Stimulated activated CD4-positive, alpha-beta T cell treated with anti-CD3 and anti-CD28 coated beads, TNF-alpha, amount 100 ng/mL, for 48 hours (primary cell): ENCODE results near the gene FAM163A.
"Not testable (repeated sequence)": the region's sequence is repeated elsewhere in the genome, so short reads cannot be mapped to it uniquely, and the experiment has no call there.

Experiments
- DNase-seq, 3 donors: peaks; one replicate each; pipeline ENCODE4 v3.0.0-alpha.2; 2020; ENCODE audit warnings: low read depth in 3 of 3

Gene FAM163A

DNA sequence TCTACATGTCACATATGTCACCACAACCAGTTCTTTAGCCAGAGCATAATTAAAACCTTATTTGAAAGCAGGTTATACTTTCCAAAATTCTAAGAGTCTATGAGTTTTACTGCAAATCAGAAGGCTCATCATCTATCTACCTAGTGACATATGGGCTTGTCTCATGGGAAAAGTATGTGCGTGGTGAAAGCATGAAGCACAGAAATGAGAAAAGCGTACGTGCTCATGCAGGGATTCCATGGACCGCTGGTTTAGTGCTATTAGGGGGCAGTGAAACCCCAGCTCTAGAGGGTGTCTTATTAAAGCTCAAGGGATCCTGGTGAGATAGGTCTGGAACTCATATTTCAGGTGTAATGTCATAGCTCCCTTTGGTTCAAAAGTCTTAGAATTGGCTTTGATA, 50.2 kb downstream of the FAM163A start:
- DNase-seq = no peak

DNA sequence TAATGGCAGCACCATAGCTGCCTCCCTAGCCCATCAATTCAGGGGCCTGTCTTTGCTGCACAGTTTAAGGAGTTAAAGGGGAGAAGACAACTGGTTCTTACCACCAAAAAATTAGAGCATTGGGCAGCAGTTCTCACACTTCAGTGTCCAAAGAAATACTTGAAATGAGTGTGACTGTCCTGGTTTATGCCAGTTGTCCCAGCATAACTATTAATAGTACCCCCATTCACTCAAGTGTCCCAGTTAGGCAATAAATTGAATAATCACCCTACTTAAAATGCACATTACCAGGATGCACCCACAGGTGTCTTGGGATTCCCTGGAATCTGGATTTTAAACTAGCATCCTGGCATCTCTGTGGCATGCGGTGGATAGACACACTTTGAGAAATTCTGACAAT, 51.1 kb downstream of the FAM163A start:
- DNase-seq = no peak

DNA sequence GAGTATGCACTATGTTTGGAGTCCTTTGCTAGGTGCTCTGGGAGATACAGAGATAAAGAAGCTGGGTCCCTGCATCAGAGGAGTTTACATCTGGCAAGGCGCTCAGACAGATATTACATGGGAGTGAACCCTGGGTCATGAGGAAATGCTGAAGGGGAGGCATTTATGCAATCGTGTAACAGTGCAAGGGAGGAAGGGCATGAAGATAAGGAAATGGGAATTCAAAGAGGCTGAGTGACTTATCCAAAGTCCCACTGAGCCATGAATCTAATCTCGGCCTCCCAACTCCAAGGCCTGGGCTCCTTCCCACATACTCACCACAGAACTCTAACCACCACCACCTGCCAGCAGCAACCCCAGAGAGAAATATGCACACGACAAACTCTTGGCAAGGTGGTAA, 51.6 kb downstream of the FAM163A start:
- DNase-seq = no peak

DNA sequence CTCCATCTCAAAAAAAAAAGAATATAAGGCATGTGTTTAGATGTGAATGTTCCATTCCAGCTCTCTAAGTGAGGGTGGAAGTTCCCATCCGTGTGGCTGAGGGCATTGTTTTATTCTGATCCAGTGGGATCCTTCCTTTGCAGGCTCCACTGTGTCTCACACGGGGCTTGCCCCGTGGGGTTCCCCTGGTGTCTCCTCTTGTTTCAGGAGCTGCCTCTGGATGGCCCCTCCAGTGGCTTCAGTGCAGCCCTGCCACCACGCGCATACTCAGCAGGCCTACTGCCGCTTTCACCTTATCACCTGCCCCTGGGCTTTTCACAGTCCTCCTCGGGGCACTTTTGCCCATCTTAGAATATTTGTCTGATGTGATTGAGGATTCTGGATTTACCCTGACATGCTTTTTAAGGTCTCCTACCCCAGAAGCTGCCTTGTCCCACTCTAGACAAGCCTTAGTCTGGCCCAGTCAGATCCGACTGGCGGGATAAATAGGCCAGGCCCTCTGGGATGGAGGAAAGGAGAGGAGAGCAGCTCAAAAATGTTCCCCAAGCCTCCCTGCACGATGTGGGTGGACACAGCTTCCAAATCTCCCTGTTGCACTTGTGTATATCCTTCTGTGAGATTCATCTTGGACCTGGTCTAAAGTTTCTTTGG, 55.2 kb downstream of the FAM163A start:
- no peak for DNase-seq

DNA sequence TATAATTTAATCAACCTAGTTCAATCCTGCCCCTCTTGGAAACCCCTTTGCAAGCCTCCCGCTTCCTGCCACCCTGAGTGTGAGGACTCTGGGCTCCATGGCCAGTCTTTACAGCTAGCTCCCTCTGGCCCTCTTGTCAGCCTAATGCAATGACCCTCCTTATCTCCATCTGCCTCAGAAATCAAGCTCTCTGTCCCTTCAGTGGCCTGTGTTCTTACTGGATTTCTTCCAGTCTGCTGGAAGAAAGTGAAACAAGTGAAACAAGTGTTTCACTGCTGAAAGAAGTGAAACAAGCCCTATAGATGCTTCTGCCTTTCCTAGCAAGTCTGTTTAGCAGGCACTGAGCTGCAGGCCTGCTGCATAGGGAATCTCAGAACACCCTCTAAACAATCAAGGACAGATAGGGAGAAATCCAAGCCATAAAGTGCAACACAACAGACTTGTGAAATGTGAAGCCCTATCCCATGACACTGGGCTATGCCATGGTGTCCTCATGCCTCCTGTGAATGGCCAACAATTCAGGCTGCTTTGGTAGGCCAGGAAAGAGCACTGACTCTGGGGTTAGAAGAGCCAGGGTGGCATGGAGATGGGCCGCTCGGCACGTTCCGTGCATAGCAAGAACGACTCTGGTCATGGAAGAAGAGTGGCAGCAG, 55.9 kb downstream of the FAM163A start:
- no peak for DNase-seq

DNA sequence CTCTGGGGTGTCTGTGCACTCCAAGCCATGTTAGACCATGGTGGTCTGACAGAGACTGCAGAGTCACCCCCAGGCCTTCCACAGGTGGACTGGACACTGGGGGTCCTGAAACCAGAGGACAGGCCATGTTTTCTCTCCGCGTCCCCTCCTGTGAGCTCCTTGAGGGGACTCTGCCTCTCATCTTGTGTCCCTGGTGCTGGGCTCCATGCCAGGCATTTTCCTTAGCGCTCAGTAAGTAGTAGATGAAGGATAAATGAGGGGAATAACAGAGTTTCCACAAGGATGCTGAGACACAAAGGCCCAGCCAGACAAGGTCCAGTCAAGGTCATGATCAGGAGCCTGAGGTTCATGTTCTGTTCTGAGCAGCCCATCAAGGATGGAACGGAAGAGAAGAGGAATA, 57.4 kb downstream of the FAM163A start:
- DNase-seq = no peak

DNA sequence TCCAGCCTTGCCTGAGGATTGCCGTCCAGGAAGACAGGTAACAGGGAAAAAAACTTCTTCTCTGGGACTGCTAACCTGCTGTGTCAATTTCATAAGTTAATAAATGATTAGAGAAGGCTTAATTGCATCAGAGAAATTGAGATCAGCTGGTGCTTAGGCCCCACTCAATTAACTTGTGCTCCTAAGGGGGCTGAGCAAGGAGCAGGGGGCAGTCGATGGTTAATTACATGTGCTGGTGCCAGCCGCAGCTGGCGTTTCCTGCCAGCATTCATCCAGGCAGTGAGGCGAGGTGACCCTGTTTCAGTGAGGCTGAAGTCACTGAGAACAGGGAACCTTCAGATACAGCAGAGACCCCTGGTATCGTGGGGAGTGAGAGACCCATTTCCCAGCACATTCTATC, 60.0 kb downstream of the FAM163A start:
- no peak for DNase-seq

DNA sequence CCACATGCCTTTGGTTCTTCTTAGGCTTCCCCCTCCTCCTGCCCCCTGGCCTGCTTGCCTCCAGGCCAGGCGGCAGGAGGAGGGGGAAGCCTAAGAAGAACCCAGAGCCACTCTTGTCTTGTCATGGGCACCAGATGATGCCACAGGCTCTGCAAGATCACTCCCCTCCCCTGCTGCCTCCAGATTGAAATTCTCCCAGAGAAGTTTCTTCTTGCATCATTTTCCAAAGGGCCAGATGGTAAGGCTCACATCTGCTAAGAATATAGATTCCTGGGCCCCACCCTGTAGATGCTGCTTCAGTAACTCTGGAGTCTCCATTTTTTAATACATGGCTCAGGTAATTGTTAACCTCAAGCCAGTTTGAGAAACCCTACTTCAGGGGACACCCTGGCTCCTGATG, 60.8 kb downstream of the FAM163A start:
- DNase-seq = no peak

DNA sequence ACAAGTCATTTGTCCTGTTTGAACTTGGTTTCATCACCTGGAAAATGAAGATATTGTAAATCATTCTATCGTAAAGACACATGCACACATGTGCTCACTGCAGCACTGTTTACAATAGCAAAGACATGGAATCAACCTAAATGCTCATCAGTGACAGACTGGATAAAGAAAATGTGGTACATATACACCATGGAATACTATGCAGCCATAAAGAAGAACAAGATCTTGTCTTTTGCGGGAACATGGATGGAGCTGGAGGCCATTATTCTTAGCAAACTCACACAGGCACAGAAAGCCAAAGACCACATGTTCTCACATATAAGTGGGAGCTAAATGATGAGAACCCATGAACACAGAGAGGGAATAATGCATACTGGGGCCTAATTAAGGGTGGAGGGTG, 61.3 kb downstream of the FAM163A start:
- not testable (repeated sequence) for DNase-seq

DNA sequence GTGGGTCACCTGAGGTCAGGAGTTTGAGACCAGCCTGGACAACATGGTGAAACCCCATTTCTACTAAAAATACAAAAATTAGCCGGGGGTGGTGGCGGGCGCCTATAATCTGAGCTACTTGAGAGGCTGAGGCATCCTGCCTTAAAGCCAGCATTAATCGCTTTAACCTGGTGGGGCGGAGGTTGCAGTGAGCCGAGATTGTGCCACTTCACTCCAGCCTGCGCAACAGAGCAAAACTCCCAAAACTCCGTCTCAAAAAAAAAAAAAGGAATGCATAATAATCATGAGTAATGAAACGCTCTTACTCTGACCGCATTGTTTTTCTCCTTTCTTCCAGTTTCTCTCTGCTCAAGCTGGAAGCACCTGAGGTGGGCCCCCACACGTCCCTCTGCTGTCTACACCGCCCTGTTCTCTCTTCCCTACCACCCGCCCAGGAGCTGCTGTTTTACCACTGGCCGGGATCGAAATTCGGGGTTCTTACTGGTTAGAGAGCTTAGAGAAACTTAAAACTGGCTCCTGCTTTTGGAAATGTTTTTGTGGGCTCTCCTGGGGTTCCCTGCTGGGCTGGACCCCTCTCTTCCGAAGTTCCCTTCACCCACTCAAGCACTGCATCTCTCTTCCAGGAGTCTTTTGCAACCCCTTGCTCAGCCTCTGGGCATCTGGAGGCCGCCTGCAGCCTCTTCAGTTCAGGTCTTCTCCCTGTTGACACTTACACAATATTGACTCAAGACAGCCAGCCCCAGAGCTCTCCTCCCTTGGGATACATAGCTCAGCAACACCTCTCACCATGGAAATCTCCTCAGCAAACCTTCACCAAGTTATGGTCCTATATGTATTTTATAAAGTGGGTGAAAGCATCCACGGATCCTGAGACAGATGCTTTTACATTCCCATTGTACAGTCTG, 62.5 kb downstream of the FAM163A start:
- no peak for DNase-seq

DNA sequence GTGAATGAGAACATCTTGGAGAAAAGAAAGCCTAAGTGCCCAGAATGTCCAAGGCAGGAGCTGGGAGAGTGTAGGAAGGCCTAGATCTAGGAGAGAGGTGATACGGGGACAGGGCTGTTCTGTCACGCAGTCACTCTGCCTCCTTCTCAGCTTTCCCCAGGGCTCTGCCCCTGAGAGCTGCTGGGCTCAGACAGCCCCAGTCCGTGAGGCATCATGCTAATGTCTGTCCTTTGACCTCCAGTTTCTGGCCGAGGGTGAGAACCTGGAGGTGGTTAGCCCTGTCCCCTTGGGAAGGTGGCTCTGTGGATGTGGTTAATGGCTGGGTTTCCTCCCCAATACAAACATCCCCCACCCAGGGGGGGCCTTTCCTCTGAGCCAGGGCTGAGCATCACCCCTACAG, 63.2 kb downstream of the FAM163A start:
- no peak for DNase-seq

DNA sequence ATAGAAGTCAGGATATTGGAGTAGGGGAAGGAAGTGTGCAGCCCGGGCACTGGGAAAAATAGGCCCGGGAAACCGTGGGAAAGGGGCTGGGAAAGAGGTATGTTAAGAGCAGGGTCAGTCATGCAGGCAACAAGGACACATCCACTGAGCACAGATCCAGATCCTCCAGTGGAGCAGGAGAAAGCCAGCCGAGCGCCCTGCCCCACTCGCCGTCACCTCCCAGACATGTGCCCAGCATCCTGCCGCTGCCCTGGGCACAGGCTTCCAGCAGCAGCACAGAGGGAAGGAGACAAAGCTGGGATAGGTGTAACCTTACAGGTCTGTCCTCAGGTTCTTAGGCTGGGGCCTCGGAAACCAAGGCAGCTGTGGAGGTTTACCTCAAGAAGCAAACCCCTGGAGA, 64.2 kb downstream of the FAM163A start:
- no peak for DNase-seq

DNA sequence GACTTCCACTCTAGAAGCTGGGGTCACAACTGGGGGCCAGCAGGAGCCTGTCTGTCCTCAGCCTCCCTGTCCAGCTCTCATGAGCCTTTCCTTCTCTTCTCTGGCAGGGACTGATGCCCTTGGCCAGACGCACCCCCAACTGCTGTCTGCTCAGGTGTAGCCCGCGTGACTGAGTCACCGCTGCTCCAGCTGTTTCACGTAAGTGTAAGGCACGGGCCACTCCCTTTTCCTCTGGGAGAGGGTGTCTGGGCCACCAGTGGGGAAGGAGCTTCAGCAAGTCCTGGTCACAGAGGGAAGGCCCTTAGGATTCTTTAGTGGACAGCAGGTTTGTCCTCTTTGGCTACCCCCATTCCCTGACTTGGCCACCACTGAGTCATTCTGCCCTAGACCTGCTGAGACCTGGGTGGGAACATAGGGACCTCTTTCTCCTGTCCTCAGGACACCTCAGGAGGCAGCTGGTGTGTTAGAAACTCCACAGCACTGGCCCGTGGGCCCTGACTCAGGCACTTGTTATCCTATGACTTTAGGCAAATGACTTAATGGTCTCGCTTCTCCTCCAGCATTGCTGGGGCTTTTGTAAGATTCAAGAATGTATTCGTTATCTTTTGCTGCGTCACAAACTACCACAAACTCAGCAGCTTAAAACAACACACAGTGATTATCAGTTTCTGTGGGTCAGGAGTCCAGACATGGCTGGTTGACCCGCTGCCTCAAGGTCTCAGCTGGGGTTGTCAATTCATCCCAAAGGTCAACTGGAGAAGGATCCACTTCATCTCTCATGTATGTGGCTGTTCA, 64.8 kb downstream of the FAM163A start:
- DNase-seq = no peak

DNA sequence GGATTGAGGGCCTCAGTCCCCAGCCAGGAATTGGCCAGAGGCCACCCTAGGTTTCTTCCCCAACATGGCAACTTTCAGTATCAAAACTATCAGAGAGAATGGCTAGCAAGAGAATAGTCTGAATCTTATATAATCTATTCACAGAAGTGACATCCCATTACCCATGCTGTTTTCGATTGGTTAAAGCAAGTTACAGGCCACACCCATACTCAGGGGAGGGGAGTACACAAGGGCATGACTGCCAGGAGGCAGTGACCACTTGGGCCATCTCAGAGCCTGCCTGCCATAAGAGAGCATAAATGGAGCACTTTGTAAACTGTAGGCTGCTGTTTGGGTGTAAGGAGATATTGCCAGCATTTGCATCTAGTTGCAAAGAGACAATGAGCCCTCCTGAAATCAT, 65.4 kb downstream of the FAM163A start:
- no peak for DNase-seq

DNA sequence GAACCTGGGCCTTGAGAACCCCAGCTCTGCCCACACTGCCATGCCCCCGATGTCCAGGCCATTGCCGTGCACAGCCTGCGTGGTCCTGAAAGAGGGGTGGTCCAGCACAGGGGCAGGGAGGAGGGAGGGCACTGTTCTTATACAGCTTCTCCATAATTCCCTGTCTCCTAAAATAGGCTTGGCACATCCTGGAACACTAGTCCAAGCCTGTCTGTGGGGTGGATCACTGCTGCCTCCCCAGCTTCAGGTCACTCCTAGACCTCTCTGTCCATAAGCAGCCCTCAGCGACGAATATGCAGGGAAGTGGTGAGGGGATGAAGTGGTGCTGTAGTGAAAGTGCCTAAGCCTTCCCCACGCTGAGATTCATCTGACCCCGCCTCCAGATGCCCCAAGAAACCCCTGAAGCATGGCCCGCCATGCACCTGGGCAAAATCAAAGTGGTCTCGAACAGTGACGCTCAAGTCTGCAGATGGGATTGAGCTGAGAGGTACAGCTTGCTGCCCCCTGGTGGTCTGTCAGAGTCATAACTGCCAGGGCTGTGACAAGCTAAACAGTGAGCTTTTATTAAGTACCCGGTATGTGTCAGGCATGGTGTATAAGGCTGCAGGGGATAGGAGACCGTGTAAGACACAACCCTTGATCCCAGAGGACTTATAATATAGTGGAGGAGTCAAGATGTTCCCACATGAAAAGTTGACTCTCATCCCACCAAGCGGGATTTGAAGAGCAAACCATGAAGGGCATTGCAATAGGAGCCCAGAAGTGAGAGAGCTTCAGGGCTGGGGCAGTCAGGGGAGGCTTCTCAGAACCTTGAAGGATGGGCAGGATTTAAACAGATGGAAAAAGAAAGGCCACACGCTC, 66.6 kb downstream of the FAM163A start:
- DNase-seq = peak; percentile 29 to 53 (median 44)

DNA sequence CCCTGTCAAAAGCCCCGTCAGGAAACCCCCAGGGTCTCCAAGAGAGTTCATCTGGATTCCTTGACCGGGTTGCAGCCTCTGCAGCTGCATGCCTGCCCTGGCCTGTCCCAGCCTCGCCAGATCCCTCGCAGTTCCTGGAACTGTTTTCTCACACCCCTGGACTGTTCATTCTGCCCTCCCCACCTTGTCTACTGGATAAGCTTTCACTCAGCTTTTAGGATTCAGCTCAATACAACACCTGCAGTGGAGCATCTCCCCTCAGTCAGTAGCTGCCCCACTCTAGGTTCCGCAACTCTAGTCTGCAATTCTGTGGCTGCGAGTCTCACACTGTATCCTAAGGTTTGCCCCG, 67.2 kb downstream of the FAM163A start:
- DNase-seq = no peak

DNA sequence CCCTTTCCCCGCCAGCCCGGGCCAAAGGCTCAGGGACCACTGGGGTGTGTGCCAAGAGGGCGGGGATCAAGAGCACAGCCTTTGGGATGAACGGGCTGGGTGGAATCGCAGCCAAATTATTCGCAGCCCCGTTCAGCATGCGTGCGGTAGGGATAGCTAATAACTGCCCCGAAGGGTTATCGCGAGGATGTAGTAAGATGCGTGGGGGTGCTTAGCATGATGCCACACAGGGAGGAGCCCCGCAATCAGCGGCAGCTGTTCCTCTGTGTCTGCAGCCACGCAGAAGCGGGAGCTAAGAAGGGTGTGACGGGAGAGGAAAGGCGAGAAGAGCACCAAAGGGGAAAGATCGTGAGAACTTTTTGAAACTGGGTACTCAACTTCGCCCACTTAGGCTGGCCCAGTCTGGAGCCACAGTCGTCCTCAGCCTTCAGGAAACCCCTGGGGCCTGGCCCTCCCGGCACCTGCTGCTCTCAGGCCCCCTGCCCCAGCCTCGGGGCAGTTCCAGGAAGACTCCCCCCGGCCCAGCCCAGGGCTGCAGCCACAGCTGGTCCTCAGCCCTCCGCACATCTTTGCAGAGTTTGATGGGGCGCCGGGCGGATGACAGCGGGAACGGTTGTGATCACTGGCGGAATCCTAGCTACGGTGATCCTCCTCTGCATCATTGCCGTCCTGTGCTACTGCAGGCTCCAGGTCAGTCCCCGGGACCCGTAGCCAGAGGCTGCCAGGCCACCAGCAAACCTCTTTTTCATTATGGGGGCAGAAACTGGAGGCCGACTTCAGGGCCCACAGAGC, 69.6 kb downstream of the FAM163A start:
- no peak for DNase-seq

DNA sequence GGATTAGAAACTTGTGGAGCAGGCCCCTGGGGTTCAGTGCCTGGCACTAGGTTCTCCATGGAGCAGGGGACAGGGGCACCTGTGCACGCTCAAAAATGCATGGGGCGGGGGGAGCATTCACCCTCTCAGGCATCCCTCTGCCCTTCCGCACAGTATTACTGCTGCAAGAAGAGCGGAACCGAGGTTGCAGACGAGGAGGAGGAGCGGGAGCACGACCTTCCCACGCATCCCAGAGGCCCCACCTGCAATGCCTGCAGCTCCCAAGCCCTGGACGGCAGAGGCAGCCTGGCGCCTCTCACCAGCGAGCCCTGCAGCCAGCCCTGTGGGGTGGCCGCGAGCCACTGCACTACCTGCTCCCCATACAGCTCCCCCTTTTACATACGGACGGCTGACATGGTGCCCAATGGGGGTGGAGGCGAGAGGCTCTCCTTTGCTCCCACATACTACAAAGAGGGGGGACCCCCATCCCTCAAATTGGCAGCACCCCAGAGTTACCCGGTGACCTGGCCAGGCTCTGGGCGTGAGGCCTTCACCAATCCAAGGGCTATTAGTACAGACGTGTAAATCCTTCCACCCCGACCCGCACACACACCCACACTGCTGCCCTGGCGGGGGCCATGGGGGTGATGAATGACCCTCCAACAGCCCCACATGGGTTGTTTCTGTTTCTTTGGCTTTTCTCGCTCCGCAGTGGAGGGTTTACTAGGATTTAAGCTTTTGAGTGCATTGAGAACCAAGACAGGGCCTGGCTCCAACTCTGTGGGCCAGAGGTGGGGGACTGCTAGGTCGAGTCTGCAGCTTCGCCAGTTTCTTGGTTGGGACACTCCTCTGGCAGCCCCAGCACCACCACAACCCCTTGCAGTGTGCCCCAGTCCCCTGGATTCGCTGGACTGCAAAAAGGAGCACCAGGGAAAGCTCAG, 70.8 kb downstream of the FAM163A start:
- no peak for DNase-seq

DNA sequence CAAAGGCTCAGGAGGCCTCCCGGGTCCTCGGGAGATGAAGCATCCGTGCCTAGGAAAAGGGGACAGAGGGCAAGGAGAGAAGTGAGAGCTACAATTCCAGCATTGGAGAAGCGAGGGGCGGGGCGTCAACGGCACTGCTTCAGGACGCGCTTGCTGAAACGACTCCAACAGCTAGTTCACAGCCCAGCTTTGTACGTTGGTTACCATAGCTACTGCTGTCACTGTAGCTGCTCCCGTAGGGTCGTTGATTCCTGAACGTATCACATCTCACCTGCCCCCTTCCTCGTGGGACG, 71.4 kb downstream of the FAM163A start:
- peak in 1 of 3 donors; percentile 9 for DNase-seq
